SK-N-MC (cell line): ENCODE results near the gene EFR3B.
A peak's percentile ranks its signal among the peaks of the same experiment; 100 is the strongest.
"Not testable (repeated sequence)": the region's sequence is repeated elsewhere in the genome, so short reads cannot be mapped to it uniquely, and the experiment has no call there.

Experiments used
- DNase-seq: peaks from one replicate; pipeline ENCODE4 v3.0.0-alpha.2; 2011; ENCODE audit warnings: low read depth, low spot score
- H3K27ac ChIP-seq: fragments of 200-600 bp; sonication (generic); 2 replicates; pipeline ENCODE4 v1.5.1; 2016; ENCODE audit warnings: mixed run types
- H3K36me3 ChIP-seq: fragments of 200-600 bp; sonication (generic); 2 replicates; pipeline ENCODE4 v1.6.1; 2017; ENCODE audit warnings: antibody characterized with exemption, low read length, mixed read lengths; ENCODE audit not compliant: insufficient read depth
- H3K4me3 ChIP-seq: fragments of 200-600 bp; sonication (generic); 2 replicates; pipeline ENCODE4 v1.5.1; 2016
- H3K9ac ChIP-seq: fragments of 200-600 bp; sonication (generic); 2 replicates; pipeline ENCODE4 v1.8.0; 2017; ENCODE audit warnings: mixed run types, mixed read lengths; ENCODE audit not compliant: insufficient read length
- H3K9me3 ChIP-seq: fragments of 200-600 bp; sonication (generic); 2 replicates; pipeline ENCODE4 v1.6.1; 2017; ENCODE audit warnings: low read depth, mild to moderate bottlenecking, antibody characterized with exemption, low read length, moderate library complexity, mixed read lengths
- EZH2 ChIP-seq: fragments of 200-600 bp; sonication (generic); IDR thresholded peaks from one replicate; pipeline ENCODE4 v1.6.1; 2017; ENCODE audit warnings: antibody characterized with exemption
- FOXP2 ChIP-seq: optimal IDR thresholded peaks from 2 replicates; pipeline ENCODE3; 2011; ENCODE audit warnings: mild to moderate bottlenecking, moderate library complexity; ENCODE audit not compliant: insufficient read depth; ENCODE audit errors: extremely low read length, control extremely low read depth
- POLR2AphosphoS5 ChIP-seq: IDR thresholded peaks from 2 replicates; pipeline ENCODE4 v1.6.1; 2012; ENCODE audit warnings: mild to moderate bottlenecking, low read depth, low read length, borderline replicate concordance

The EFR3B gene

GRCh38 chr2:25085761-25086560 lies 44.1 kb downstream of the EFR3B start:
- Histone ChIP-seq H3K27ac (no peak overlapping the region), H3K36me3 (no peaks in the 10 kb centered on the region)
- DNase-seq: no peak

GRCh38 chr2:25088817-25089516 lies 47.1 kb downstream of the EFR3B start:
- Histone ChIP-seq H3K9me3 (no peaks in the 10 kb centered on the region), H3K4me3 (no peak overlapping the region), H3K27ac (no peak overlapping the region), H3K9ac (no peak overlapping the region), H3K36me3 (no peaks in the 10 kb centered on the region)
- TF ChIP-seq FOXP2: no peak
- no peak for TF ChIP-seq POLR2AphosphoS5
- TF ChIP-seq EZH2: no peak
- DNase-seq: no peak

More at GRCh38 chr2:25085761-25086560, 44.1 kb downstream of the EFR3B start:
- Histone ChIP-seq H3K9ac (no peak overlapping the region), H3K4me3 (no peak overlapping the region), H3K9me3 (no peaks in the 10 kb centered on the region)
- TF ChIP-seq EZH2: no peak
- no peak for TF ChIP-seq FOXP2
- no peak for TF ChIP-seq POLR2AphosphoS5

- Histone ChIP-seq H3K36me3 (no peaks in the 10 kb centered on the region), H3K9ac (no peak overlapping the region), H3K9me3 (no peaks in the 10 kb centered on the region), H3K4me3 (no peak overlapping the region), H3K27ac (no peak overlapping the region)
- TF ChIP-seq FOXP2 (no peak), EZH2 (no peak), POLR2AphosphoS5 (no peak)
- DNase-seq: no peak
These were observed 47.9 kb downstream of the EFR3B start for GRCh38 chr2:25089605-25090315.

GRCh38 chr2:25090801-25091200 lies 48.9 kb downstream of the EFR3B start:
- no peak for DNase-seq
- Histone ChIP-seq H3K9me3 (no peaks in the 10 kb centered on the region), H3K36me3 (no peaks in the 10 kb centered on the region), H3K9ac (no peak overlapping the region), H3K4me3 (no peak overlapping the region), H3K27ac (no peak overlapping the region)
- TF ChIP-seq FOXP2 (no peak), POLR2AphosphoS5 (no peak), EZH2 (no peak)

- no peak for DNase-seq
- Histone ChIP-seq H3K4me3 (no peak overlapping the region), H3K36me3 (no peaks in the 10 kb centered on the region), H3K27ac (no peak overlapping the region), H3K9ac (no peak overlapping the region), H3K9me3 (no peaks in the 10 kb centered on the region)
- no peak for TF ChIP-seq POLR2AphosphoS5
- no peak for TF ChIP-seq FOXP2
- no peak for TF ChIP-seq EZH2
These were observed 49.4 kb downstream of the EFR3B start for GRCh38 chr2:25091265-25091664.

GRCh38 chr2:25098056-25098455 lies 56.2 kb downstream of the EFR3B start:
- H3K27ac ChIP-seq: peak overlapping the region; percentile 53
- H3K4me3 ChIP-seq: no peak overlapping the region
- H3K36me3 ChIP-seq: no peaks in the 10 kb centered on the region
- TF ChIP-seq EZH2 (no peak), FOXP2 (no peak), POLR2AphosphoS5 (no peak)
- H3K9ac ChIP-seq: no peak overlapping the region
- DNase-seq: no peak
- no peaks in the 10 kb centered on the region for H3K9me3 ChIP-seq

GRCh38 chr2:25098670-25099486 lies 57.0 kb downstream of the EFR3B start:
- no peak for TF ChIP-seq POLR2AphosphoS5
- TF ChIP-seq FOXP2: no peak
- TF ChIP-seq EZH2: no peak
- Histone ChIP-seq H3K9me3 (no peaks in the 10 kb centered on the region), H3K36me3 (no peaks in the 10 kb centered on the region), H3K4me3 (peak overlapping the region; percentile 34; the same call in 1 of the 2 replicates), H3K27ac (peak overlapping the region; percentile 80), H3K9ac (peak overlapping the region; percentile 42)
- DNase-seq: peak; percentile 74

- H3K4me3 ChIP-seq, DNase-seq, H3K36me3 ChIP-seq, H3K27ac ChIP-seq, H3K9me3 ChIP-seq, H3K9ac ChIP-seq: not testable (repeated sequence)
These were observed 60.5 kb downstream of the EFR3B start for GRCh38 chr2:25102352-25102751.
